Glutamatergic neuron (in vitro differentiated cells): ENCODE measurements around the gene TMCO2. TPM values are rescaled to one million over a fixed set of nuclear protein-coding genes. Genes with fewer than 3 reads are reported as not detected.
"Not testable (repeated sequence)": the region's sequence is repeated elsewhere in the genome, so short reads cannot be mapped to it uniquely, and the experiment has no call there.

Experiments used
- DNase-seq: peaks from one replicate; pipeline ENCODE4 v3.0.0; 2022
- H3K27ac Mint-ChIP-seq: one replicate; pipeline ENCODE4 v1.8.0; 2020; ENCODE audit warnings: mild to moderate bottlenecking, mixed read lengths, inconsistent platforms; ENCODE audit not compliant: unreplicated experiment
- H3K27me3 Mint-ChIP-seq: one replicate; pipeline ENCODE4 v1.8.0; 2020; ENCODE audit warnings: mild to moderate bottlenecking, moderate library complexity, mixed read lengths, inconsistent platforms; ENCODE audit not compliant: unreplicated experiment
- H3K36me3 Mint-ChIP-seq: one replicate; pipeline ENCODE4 v1.8.0; 2020; ENCODE audit warnings: mild to moderate bottlenecking, mixed read lengths, inconsistent platforms; ENCODE audit not compliant: unreplicated experiment
- H3K4me1 Mint-ChIP-seq: one replicate; pipeline ENCODE4 v1.8.0; 2020; ENCODE audit warnings: mild to moderate bottlenecking, low read depth, mixed read lengths, inconsistent platforms; ENCODE audit not compliant: unreplicated experiment
- H3K4me3 Mint-ChIP-seq: one replicate; pipeline ENCODE4 v1.8.0; 2020; ENCODE audit warnings: mild to moderate bottlenecking, mixed read lengths, inconsistent platforms; ENCODE audit not compliant: unreplicated experiment
- H3K9me3 Mint-ChIP-seq: one replicate; pipeline ENCODE4 v1.8.0; 2020; ENCODE audit warnings: mild to moderate bottlenecking, moderate library complexity, mixed read lengths, inconsistent platforms; ENCODE audit not compliant: unreplicated experiment
- CTCF ChIP-seq: fragments of 200-600 bp; sonication (generic); IDR thresholded peaks from one replicate; pipeline ENCODE4 v1.5.0; 2021; ENCODE audit not compliant: partially characterized antibody, unreplicated experiment
- long read RNA-seq: library from polyadenylated mRNA; unstranded; transcript quantifications from one replicate; pipeline ENCODE4 v2.0.0, GENCODE V29; 2020; ENCODE audit not compliant: unreplicated experiment
- total RNA-seq: library from RNA; stranded (reverse); fragmentation: NEBNext Ultra II Directional; extraction: Animal tissue kit (Norgen Biotek cat#: 25700); gene quantifications from one replicate; pipeline ENCODE4 v1.2.1, GENCODE V29; 2021; ENCODE audit not compliant: unreplicated experiment

Gene TMCO2
- total RNA-seq = not detected
- long read RNA-seq = 0 reads

DNA sequence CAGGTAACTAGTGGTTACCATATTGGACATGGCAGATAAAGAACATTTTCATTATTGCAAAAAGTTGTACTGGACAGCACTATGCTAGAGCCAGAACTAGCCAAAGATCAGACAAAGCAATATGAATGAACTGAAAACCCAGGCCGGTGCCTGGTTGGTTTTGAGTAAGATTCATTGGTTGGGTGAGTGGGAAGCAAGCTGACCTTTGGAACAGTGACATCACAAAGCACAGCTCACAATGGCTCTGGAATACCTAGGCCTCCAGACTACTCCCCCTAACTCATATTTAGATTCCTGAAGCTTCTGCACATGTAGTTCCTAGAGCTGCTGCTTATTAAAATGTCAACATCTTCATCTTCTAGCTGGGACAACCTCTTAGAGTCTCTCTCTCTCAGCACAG is at the start of gene TMCO2:
Gene TMCO2, plus strand, starts transcription at position 283 of the 400 bp plus-strand sequence. Its CDS starts 57 bp downstream, at position 340.
- H3K9me3 Mint-ChIP-seq = no peaks in the 10 kb centered on the region
- H3K27me3 Mint-ChIP-seq = peaks cover 2% of the 10 kb centered on the region
- H3K27ac Mint-ChIP-seq = no peak within 1 kb of the TSS
- H3K4me3 Mint-ChIP-seq = no peak within 1 kb of the TSS
- H3K4me1 Mint-ChIP-seq = no peaks in the 10 kb centered on the region
- no peaks in the 10 kb centered on the region for H3K36me3 Mint-ChIP-seq
- no peak for TF ChIP-seq CTCF
- DNase-seq = no peak

- no peaks in the 10 kb centered on the region for H3K36me3 Mint-ChIP-seq
- no peak overlapping the region for H3K27ac Mint-ChIP-seq
- DNase-seq = no peak
- no peaks in the 10 kb centered on the region for H3K4me1 Mint-ChIP-seq
- no peaks in the 10 kb centered on the region for H3K9me3 Mint-ChIP-seq
- TF ChIP-seq CTCF = no peak
- no peaks in the 10 kb centered on the region for H3K27me3 Mint-ChIP-seq
- no peak overlapping the region for H3K4me3 Mint-ChIP-seq
These were observed 48.6 kb upstream of the TMCO2 start for GRCh38 chr1:40199126-40199525.

- no peak overlapping the region for H3K27ac Mint-ChIP-seq
- no peaks in the 10 kb centered on the region for H3K36me3 Mint-ChIP-seq
- H3K9me3 Mint-ChIP-seq = no peaks in the 10 kb centered on the region
- no peaks in the 10 kb centered on the region for H3K27me3 Mint-ChIP-seq
- H3K4me3 Mint-ChIP-seq = no peak overlapping the region
- H3K4me1 Mint-ChIP-seq = no peaks in the 10 kb centered on the region
- no peak for TF ChIP-seq CTCF
- no peak for DNase-seq
These were observed 42.9 kb upstream of the TMCO2 start for GRCh38 chr1:40204856-40205255.

- Mint-ChIP-seq H3K4me1 (no peaks in the 10 kb centered on the region), H3K9me3 (no peaks in the 10 kb centered on the region), H3K27me3 (peaks cover 3% of the 10 kb centered on the region), H3K36me3 (no peaks in the 10 kb centered on the region), H3K4me3 (no peak overlapping the region), H3K27ac (no peak overlapping the region)
- TF ChIP-seq CTCF = no peak
- no peak for DNase-seq
These were observed 37.1 kb upstream of the TMCO2 start for GRCh38 chr1:40210511-40211204.

DNA sequence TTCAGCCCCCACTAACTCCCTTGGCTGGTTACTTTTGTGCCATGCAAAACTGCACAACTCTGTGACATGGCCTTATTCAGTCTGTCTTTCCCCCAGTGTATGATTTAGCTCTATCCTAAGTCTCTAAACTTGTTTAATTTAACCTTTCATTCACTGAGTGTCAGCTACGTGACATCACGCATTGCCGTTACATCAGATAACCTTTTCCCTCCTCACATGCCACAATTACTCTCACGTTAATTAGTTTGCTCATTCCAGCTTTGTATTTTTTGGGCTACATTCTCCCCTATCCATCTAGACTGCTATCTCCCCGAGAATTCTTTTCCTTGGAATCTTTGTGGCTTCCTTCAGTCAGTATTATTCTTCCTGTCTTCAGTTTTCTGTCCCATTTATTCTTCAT is 29.4 kb upstream of the TMCO2 start:
- Mint-ChIP-seq H3K4me3 (no peak overlapping the region), H3K36me3 (no peaks in the 10 kb centered on the region), H3K27ac (no peak overlapping the region), H3K4me1 (no peaks in the 10 kb centered on the region), H3K9me3 (peaks cover 3% of the 10 kb centered on the region), H3K27me3 (no peaks in the 10 kb centered on the region)
- no peak for DNase-seq
- TF ChIP-seq CTCF = no peak

GRCh38 chr1:40221471-40221905 is 26.2 kb upstream of the TMCO2 start:
- H3K36me3 Mint-ChIP-seq, H3K4me3 Mint-ChIP-seq, H3K4me1 Mint-ChIP-seq, H3K27ac Mint-ChIP-seq, H3K9me3 Mint-ChIP-seq, H3K27me3 Mint-ChIP-seq, DNase-seq: not testable (repeated sequence)
